Measurements from ENCODE around the gene CHCHD6.

CHCHD6 gene

DNA sequence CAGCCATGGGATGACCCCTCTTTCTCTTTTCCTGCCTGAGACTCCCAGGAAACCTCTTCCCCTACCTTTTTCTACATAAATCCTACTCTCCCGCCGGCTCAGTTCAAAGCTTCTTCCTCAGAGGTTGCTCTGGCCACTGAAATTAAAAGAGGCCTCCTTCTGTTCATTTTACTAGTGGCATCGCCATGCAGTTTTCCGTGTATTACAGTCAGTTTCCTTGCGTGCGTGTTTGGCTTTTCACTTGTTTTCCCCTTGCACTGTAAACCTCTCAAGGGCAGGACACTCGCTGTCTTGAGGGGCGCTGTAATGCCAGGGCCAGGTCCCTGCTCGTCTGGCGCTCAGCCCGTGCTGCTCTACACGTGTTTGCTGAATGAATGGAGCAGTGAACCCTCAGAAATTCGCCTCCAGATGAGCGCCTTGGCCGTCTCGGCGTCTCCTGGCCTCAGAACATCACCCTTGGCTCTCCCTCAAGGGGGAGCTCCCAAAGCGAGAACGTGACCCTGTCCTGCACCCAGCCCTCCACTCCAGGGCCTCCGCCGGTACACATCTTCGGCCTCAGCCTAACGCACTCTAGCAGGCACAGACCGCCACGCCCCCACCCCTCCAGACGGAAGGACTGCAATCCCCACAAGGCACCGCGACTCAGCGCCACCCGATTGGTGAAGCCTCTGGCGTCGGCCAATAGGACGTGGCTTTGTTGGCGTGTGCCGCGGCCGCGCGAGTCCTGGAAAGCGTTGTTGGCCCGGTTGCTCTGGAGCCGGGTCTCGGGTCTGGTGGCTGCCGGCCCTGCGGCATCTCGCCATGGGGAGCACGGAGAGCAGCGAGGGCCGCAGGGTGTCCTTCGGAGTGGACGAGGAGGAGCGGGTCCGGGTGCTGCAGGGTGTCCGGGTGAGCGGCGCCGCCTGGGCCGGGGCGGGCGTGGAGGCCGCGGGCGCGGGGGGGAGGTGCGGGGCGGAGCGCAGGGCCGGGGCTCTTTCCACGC, at the start of gene CHCHD6:
Gene CHCHD6, plus strand, starts transcription at position 729 of the 982 bp plus-strand sequence. Its CDS starts 73 bp downstream, at position 802.
- peak; percentile 99 for DNase-seq

DNA sequence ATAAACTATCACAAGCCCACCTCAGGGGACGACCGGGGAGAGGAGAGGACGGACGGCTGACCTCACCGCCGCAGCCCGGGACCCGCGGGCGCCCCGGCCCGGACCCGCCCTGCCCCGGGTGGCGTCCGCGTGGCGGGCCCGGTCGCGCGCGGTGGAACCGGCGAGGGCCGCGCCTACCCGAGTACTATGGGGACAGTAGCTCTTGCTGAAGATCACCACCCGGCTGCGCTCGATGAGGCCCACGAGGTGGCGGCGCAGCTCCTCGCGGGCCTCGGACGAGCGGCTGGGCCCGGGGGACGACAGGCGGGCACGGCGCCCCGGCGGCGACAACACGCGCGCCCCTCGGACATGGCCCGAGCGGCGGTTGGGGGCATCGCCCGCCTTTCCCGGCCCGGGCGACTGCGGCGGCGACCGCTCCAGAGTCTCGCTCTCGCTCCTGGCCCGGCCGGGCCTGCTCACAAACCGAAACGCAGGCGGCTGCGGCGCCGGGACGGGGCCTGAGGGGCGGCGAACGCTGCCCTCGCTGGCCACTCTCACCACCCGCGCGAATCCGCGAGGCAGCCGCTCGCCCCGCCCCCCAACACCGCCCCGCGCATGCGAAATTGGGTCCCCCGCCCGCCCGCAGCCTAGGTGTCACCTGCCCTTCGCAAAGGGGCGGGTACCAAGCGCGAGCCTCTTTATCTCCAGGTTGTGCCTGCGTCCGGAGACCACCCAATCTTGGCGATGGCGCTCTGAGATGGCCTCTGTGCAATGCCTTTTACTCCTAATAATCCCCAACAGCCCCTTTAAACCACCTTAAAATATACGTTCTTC, 49.3 kb upstream of the CHCHD6 start, which contains the start of gene TXNRD3:
Gene TXNRD3, minus strand, starts transcription at position 554 of the 813 bp plus-strand sequence.
- DNase-seq = peak; percentile 93

DNA sequence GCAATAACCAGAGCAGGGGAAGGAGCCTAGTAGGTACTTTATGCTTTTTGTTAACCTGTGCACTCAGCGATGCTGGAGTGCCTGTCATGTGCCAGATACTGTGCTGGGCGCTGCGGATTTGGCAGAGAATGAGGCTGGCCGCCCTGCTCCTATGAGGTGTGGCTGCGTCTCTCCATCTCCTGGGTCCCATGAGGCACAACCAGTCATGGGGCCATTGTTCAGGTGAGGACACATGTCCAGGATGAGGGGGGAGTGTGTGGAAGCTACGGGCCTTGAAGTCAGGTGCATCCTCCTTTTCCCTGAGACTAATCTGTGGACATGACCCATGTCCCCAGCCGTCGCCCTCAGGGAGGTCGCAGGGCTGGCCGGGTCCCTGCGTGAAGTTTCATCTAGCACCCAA, 48.2 kb upstream of the CHCHD6 start:
- DNase-seq = no peak

GRCh38 chr3:126656371-126657134, 47.5 kb upstream of the CHCHD6 start:
- no peak for DNase-seq

GRCh38 chr3:126657901-126658300, 46.1 kb upstream of the CHCHD6 start:
- no peak for DNase-seq

- no peak for DNase-seq
Measured at GRCh38 chr3:126658584-126658983, 45.5 kb upstream of the CHCHD6 start.

DNA sequence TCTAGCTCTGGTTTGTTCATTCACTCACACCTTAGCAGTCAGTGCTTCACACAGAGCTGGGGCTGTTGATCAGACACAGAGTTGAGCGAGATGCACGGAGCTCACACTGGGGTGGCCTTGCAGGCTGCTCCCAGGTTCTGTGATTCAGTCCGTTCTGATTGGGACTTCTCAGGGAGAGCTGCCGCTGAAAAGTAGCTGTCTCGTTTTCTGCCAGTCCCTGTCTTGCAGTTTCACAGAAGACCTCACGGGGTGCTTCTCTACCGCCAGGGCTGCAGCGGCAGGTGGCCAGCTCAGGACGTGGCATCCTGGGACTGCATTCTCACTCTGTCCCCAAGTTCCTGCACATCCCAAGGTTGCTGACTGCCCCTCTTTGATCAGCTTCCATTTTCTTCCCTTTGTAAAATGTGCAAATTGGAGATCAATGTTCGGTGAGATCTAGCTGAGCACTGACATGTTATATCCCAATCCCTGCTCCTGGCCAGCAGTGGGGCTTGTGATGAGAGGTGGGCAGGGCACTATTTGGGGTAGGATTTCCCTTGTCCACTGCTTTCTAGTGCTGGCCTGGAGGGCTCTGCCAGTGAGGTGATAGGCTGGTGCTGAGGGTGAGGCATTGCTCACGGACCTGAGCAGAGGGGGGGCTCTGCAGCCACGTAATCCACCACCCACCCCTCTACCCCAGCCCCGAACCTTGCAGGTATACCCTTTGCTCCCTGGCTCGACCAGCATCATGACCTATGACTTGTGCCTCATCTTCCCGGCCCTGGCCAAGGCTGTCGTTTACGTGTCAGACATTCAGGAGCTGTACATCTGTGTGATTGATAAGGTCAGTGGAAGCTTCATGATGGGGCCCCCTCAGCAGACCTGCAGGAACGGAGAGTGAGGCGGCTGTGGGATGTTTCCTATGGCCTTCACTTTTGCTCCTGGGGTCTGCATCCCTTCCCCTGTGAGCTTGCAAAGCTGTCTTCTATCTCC, 43.8 kb upstream of the CHCHD6 start:
- DNase-seq = no peak

GRCh38 chr3:126661532-126662364, 42.3 kb upstream of the CHCHD6 start:
- DNase-seq = no peak

DNA sequence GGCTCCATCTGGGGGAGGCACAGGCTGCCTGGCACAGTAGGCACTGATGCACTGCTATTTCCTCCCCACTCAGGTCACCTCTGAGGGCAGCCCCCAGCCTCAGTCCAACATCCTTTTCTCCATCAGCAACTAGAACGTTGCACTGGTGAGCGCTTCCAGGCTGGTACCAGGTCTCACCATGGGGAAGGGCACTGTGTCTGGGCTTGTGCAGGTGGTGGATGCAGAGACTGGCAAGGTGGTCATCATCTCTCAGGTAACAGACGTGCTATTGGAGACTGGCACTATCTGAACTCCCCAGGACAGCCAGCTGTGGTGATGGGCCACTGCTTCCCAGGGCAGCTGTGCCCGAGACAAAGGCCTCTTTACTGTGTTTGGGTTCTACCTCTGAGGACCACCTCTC, 40.8 kb upstream of the CHCHD6 start:
- DNase-seq = no peak

DNA sequence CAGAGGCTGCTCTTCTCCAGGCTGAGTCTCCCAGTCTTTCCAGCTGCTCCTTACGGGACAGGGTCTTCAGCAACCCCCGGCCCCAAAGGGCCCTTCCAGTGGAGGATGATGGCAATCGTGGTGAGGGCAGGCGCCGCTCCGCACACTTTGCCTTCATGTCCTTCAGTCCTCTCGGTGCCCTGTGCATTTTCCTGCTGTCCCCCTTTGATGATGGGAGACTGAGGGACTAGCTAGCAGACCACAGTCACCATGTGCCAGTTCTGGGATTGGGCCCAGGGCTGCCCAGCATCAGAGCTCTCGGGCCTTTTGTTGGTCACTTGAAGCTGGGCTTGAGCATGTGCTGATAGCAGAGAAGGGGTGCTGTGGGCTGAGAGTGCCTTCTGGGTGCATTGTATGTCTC, 40.3 kb upstream of the CHCHD6 start:
- DNase-seq = no peak

- no peak for DNase-seq
Measured at GRCh38 chr3:126664591-126665214, 39.3 kb upstream of the CHCHD6 start.

DNA sequence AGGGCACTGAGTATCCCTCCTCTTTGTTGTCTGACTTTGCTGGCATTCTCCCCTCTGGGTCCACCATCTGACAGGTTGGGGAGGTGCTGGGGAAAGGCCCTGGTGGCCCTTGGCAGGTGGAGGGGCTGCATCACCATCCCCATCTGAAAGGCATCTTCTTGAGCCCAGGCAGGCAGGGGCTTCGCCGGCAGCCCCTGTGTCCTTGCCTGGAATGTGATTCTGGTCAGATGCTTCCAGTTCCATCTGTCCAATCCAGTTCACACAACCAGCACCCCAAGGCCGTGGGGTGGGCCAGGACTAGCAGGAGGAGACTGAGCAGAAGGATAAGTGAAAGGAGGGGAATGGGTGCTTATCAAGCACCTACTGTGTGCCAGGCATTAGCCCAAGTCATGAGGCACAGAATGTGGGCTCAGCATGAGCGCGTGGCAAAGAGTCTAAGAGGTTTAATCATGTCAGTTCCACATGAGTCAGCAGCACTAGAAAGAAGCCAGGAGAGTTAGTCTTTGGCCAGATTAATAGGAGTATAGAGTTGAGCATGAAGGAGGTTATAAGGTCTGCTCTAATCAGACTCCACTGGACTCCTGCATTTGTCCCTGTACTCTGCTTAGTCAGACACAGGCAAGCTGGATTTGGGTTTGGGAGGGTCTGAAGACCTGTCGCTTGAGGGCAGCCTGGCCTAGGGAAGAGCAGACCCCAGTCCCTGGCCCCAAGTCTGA, 38.7 kb upstream of the CHCHD6 start:
- no peak for DNase-seq

DNA sequence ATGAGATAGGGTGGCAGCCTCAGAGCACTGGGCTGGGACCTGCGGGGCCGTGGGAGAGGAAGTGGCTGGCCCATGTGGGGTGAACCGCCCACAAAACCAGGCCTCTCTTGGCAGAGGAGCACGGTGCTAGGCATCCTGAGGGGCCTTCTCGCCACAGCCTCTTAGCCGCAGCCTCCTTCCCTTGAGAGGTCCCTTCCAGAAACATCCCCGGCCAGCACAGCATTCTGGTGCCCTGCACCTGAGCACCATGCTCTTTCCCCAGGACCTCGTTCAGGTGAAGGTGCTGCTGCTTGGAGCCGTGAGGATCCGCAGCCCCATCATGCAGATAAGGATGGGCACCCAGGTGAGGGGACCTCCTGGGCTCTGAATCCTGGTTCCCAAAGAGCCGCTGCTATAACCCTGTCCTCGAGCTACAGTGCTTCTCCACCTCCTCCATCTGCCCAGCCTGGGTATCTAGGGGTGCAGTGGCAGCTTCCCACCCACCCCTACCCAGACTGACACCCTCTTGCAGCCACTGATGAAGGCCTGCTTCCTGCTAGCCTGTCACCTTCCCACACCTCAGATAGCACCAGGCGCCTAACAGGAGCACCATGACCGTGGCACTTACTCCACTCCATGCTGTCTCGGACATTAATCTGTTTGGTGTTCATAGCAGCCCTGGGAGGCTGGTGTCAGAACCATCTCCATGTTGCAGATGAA, 37.9 kb upstream of the CHCHD6 start:
- DNase-seq = no peak

DNA sequence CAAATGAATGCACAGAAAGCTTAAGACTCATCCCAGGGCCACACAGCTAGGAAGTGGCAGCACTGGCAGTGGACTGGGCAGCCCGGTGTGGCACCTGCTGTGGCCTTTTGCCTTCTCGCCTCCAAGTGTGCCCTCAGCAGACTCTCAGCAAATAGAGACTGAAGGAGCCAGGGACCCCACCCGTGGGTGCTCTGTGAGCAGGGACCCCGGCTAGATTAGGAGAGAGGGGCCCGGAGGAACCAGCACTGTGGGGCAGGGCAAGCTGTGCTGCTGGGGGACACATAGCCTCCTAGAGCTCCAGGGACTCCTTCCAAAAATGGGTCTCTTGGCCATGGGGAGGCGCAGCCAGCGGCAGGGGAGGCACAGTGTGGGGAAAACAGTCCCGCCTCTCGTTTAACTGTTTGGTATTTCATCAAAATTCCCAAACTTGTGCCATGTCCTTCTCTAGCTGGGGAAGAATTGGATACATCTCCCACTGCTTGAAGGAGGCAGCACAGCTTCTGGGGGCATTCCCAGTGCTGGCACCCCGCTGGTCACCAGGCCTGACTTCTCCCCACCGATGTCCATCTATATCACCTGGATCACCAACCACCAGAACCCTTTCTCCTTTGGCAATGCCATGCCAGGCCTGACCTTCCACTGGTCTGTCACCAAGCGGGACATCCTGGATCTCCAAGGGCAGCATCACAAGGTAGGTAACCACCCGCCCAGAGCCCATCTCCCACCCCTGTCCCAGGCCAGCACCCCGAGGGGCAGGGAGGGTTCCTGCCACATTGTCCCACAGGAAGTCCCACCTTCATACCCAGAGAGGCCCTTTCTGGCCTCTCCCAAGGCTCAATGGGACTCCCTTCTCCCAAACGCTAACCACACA, 37.1 kb upstream of the CHCHD6 start:
- DNase-seq = no peak

GRCh38 chr3:126667631-126668449, 36.2 kb upstream of the CHCHD6 start:
- no peak for DNase-seq

- no peak for DNase-seq
Measured at GRCh38 chr3:126668450-126669401, 35.3 kb upstream of the CHCHD6 start.

Measured in NCI-H1105 treated with DMSO at 0.1 percent for 48 hours (cell line).